K562 (cell line): Measurements from ENCODE around the gene PBX1. TPM values are rescaled to one million over a fixed set of nuclear protein-coding genes. Genes with fewer than 3 reads are reported as not detected.

Source experiments
- ATAC-seq: fragments of 200-7000 bp; cut with Tn5 transposase; 3 replicates; pipeline ENCODE4 v1.9.1; 2020; ENCODE audit warnings: moderate library complexity
- BruUV-seq: library from RNA; stranded (reverse); fragments of 400-500 nt; replicated peaks from 2 replicates; lab custom pipeline; 2021; lab: Mats Ljungman, UMichigan
- CTCF ChIA-PET: fragments of 300-600 bp; formaldehyde crosslinking; extraction: SDS; loops from one replicate; lab custom pipeline; 2021; ENCODE audit warnings: low intra/inter-chr PET ratio; lab: Yijun Ruan, JAX
- POLR2A ChIA-PET: fragments of 300-600, 350-650 bp; sonication (Branson Sonifier 250); formaldehyde crosslinking; extraction: SDS; loops from one replicate; lab custom pipeline; 2021; ENCODE audit warnings: antibody characterized with exemption, inconsistent platforms; lab: Yijun Ruan, JAX
- DNase-seq, 4 experiments: peaks; one replicate each; pipeline versions ENCODE4 v3.0.0 to v3.0.0-alpha.2; 2011 to 2018; ENCODE audit warnings: low spot score in 3 of 4, mixed read lengths in 3 of 4; ENCODE audit errors: extremely low read depth in 1 of 4
- FAIRE-seq: peaks from 2 replicates; lab custom pipeline; 2011; peaks lifted over from hg19 to GRCh38; lab: Jason Lieb, UNC
- H2AFZ ChIP-seq: 2 replicates; pipeline ENCODE4 v1.6.0; 2011; ENCODE audit warnings: low read depth, low read length, control low read depth, inconsistent platforms
- H3K27ac ChIP-seq: fragments of 200-600 bp; 3 replicates; pipeline ENCODE4 v1.8.0; 2011; ENCODE audit warnings: low read depth, mild to moderate bottlenecking, control low read depth, inconsistent platforms, low read length, moderate library complexity, mixed read lengths; ENCODE audit errors: extremely low read depth
- H3K27me3 ChIP-seq, 2 experiments: fragments of 300-600 bp in 1 of 2; 2 replicates in 1 of 2; 3 replicates in 1 of 2; pipeline versions ENCODE4 v1.6.0 to v1.8.0; 2011; ENCODE audit warnings: inconsistent platforms in 2 of 2, low read length in 2 of 2, mild to moderate bottlenecking in 1 of 2, mixed read lengths in 1 of 2, moderate library complexity in 1 of 2; ENCODE audit not compliant: control insufficient read depth in 2 of 2, insufficient read depth in 2 of 2
- H3K36me3 ChIP-seq: fragments of 300-600 bp; 3 replicates; pipeline ENCODE4 v1.8.0; 2011; ENCODE audit warnings: mild to moderate bottlenecking, low read length, inconsistent platforms; ENCODE audit not compliant: control insufficient read depth, insufficient read depth
- H3K4me1 ChIP-seq, 2 experiments: fragments of 200-600 bp in 1 of 2; replicated peaks in 1 of 2; 2 replicates in 1 of 2; 3 replicates in 1 of 2; pipeline versions ENCODE4 v1.5.1 to v1.8.0; 2011; ENCODE audit warnings: inconsistent platforms in 2 of 2, low read length in 2 of 2, mild to moderate bottlenecking in 1 of 2, mixed read lengths in 1 of 2, moderate library complexity in 1 of 2; ENCODE audit not compliant: control insufficient read depth in 2 of 2, insufficient read depth in 2 of 2
- H3K4me2 ChIP-seq: 2 replicates; pipeline ENCODE4 v1.6.1; 2011; ENCODE audit warnings: low read length, control low read depth, inconsistent platforms, mixed read lengths; ENCODE audit not compliant: insufficient read depth
- H3K4me3 ChIP-seq: fragments of 200-600 bp; sonication (generic), shearing (Covaris generic); 2 replicates; pipeline ENCODE4 v1.5.1; 2016; ENCODE audit warnings: control low read depth, inconsistent platforms
- H3K79me2 ChIP-seq: fragments of 200-600 bp; 3 replicates; pipeline ENCODE4 v1.8.0; 2011; ENCODE audit warnings: low read length, inconsistent platforms; ENCODE audit not compliant: control insufficient read depth, insufficient read depth
- H3K9ac ChIP-seq, 2 experiments: 2 replicates each; pipeline versions ENCODE4 v1.6.0 to v1.6.1; 2011; ENCODE audit warnings: low read depth in 2 of 2, low read length in 2 of 2, control low read depth in 1 of 2, inconsistent platforms in 1 of 2, mild to moderate bottlenecking in 1 of 2, mixed read lengths in 1 of 2; ENCODE audit not compliant: insufficient read depth in 1 of 2
- H3K9me1 ChIP-seq: one replicate; pipeline ENCODE4 v1.6.0; 2011; ENCODE audit warnings: inconsistent platforms, mild to moderate bottlenecking, low read length, moderate library complexity; ENCODE audit not compliant: control insufficient read depth, insufficient read depth
- H3K9me3 ChIP-seq: replicated peaks from 2 replicates; pipeline ENCODE4 v1.5.1; 2011; ENCODE audit warnings: low read depth, low read length, inconsistent platforms; ENCODE audit not compliant: control insufficient read depth, insufficient read depth
- H4K20me1 ChIP-seq: replicated peaks from 2 replicates; pipeline ENCODE4 v1.6.1; 2011; ENCODE audit warnings: low read length, inconsistent platforms, mixed read lengths; ENCODE audit not compliant: control insufficient read depth, insufficient read depth
- CCAR2 ChIP-seq: fragments of 200-400 bp; formaldehyde crosslinking; IDR thresholded peaks from 2 replicates; pipeline ENCODE4 v1.6.1; 2017; ENCODE audit warnings: mild to moderate bottlenecking, low read depth, low read length
- E2F3 ChIP-seq: fragments of 250-450 bp; sonication (Bioruptor Pico); IDR thresholded peaks from 2 replicates; pipeline ENCODE4 v1.4.0; 2020; ENCODE audit warnings: mild to moderate bottlenecking
- KLF6 ChIP-seq: fragments of 250-450 bp; sonication (Bioruptor Pico); IDR thresholded peaks from 2 replicates; pipeline ENCODE4 v1.4.0; 2020; ENCODE audit warnings: mild to moderate bottlenecking, moderate library complexity, borderline replicate concordance
- L3MBTL2 ChIP-seq: fragments of 450-650 bp; IDR thresholded peaks from 2 replicates; pipeline ENCODE4 v1.6.1; 2016; ENCODE audit warnings: mild to moderate bottlenecking, moderate library complexity
- RBM25 ChIP-seq: fragments of 200-400 bp; formaldehyde crosslinking; IDR thresholded peaks from 2 replicates; pipeline ENCODE4 v1.6.1; 2018; ENCODE audit warnings: low read length, low read depth, moderate library complexity; ENCODE audit not compliant: severe bottlenecking
- SMAD1 ChIP-seq: fragments of 150-350 bp; IDR thresholded peaks from 2 replicates; pipeline ENCODE4 v1.6.1; 2014; ENCODE audit warnings: low read length, low read depth; ENCODE audit not compliant: partially characterized antibody
- ZBTB34 ChIP-seq: fragments of 250-450 bp; sonication (Bioruptor Pico); IDR thresholded peaks from 2 replicates; pipeline ENCODE4 v1.8.0; 2021; ENCODE audit warnings: mild to moderate bottlenecking, moderate library complexity
- ZNF584 ChIP-seq: fragments of 200-800 bp; sonication (Bioruptor generic); IDR thresholded peaks from 2 replicates; pipeline ENCODE4 v1.6.1; 2016; ENCODE audit warnings: low read depth, mild to moderate bottlenecking, missing genetic modification characterization, missing compliant biosample characterization
- WGBS: fragments of 100-300 bp; shearing (Covaris generic); methylation state at CpG from one replicate; pipeline ENCODE4 v1.1.6; 2016; ENCODE audit warnings: low coverage, mixed read lengths; ENCODE audit not compliant: insufficient coverage; ENCODE audit errors: missing lambda C conversion rate; 5-methylcytosine and 5-hydroxymethylcytosine counted together
- in situ Hi-C: fragments of 300-500 bp; cut with MboI; formaldehyde crosslinking; loops from 4 replicates; pipeline ENCODE4 v1.15.0; 2018; ENCODE audit warnings: inconsistent platforms, mixed read lengths
- intact Hi-C: fragments of 100-400 bp; cut with micrococcal nuclease; formaldehyde crosslinking; loops from 2 replicates; pipeline ENCODE4 v1.14.2; 2022
- polyA plus RNA-seq, 8 experiments: library from polyadenylated mRNA; depleted of rRNA in 4 of 8; stranded (reverse) in 5 of 8; unstranded in 3 of 8; fragments of >200 nt; fragmentation: Nextera tagmentation in 2 of 8; fragmentation: Illumina TruSeq in 1 of 8; extraction: Ambion mirVana in 2 of 8; extraction: Trizol in 1 of 8; gene quantifications; 2 replicates each; pipeline versions ENCODE4 v1.2.1 to v1.2.3, GENCODE V29; 2011 to 2014; ENCODE audit warnings: inconsistent platforms in 1 of 8, missing spikeins in 1 of 8
- total RNA-seq, 7 experiments: library from RNA; depleted of rRNA in 6 of 7; stranded (reverse); fragments of >200 nt in 6 of 7; fragmentation: Illumina TruSeq in 2 of 7; extraction: Trizol in 2 of 7; gene quantifications; 2 replicates each; pipeline versions ENCODE4 v1.2.1 to v1.2.3, GENCODE V29; 2011 to 2021; ENCODE audit warnings: low replicate concordance in 1 of 7

The PBX1 gene
- total and polyA plus RNA-seq, 9 of the 15 experiments (the other 6 are each of a cell fraction or from before 2014, with no cell fraction given): 0.03 to 0.62 (median 0.17) TPM

- 2% methylated on average over 5 of the region's 5 CpGs for WGBS
- Histone ChIP-seq H4K20me1 (no peaks in the 10 kb centered on the region), H3K4me1 (no peaks in the 10 kb centered on the region), H2AFZ (no peak overlapping the region), H3K9ac (no peak overlapping the region), H3K27me3 (peaks cover 0 to 5% of the 10 kb centered on the region in 2 experiments; a peak in 1 of 5 replicates), H3K9me3 (no peaks in the 10 kb centered on the region), H3K4me2 (no peak overlapping the region), H3K36me3 (no peaks in the 10 kb centered on the region), H3K9me1 (no peaks in the 10 kb centered on the region), H3K27ac (no peak overlapping the region), H3K4me3 (no peak overlapping the region), H3K79me2 (no peaks in the 10 kb centered on the region)
- POLR2A ChIA-PET: interaction anchor here (1.1 kb wide), 1 partner anchor 12 kb away, joined by 3 read pairs; no protein-coding TSS in a partner anchor
- intact Hi-C loops (no loop called here), in situ Hi-C loops (no loop called here)
- TF ChIP-seq E2F3 (CRISPR knock-in tag): no peak
- no peak for TF ChIP-seq KLF6 (CRISPR knock-in tag)
- no peak for TF ChIP-seq ZNF584 (CRISPR knock-in tag)
- no peak for TF ChIP-seq ZBTB34
- TF ChIP-seq L3MBTL2: no peak
- TF ChIP-seq RBM25: no peak
- TF ChIP-seq SMAD1: no peak
- TF ChIP-seq CCAR2: no peak
- no peak for DNase-seq
- FAIRE-seq: no peak
- CTCF ChIA-PET: no interaction called here
- no TSS peak for BruUV-seq
- no peak for ATAC-seq
These were observed 31.6 kb downstream of the PBX1 start for GRCh38 chr1:164590592-164590991.
